Inferior parietal cortex (tissue), 1 donor: Measurements from ENCODE around the gene FOXD4L1.
"Not testable (repeated sequence)": the region's sequence is repeated elsewhere in the genome, so short reads cannot be mapped to it uniquely, and the experiment has no call there.

ENCODE experiments used
- DNase-seq: peaks from one replicate; pipeline ENCODE4 v3.0.0-alpha.2; 2016; ENCODE audit errors: extremely low spot score

The FOXD4L1 gene

DNA sequence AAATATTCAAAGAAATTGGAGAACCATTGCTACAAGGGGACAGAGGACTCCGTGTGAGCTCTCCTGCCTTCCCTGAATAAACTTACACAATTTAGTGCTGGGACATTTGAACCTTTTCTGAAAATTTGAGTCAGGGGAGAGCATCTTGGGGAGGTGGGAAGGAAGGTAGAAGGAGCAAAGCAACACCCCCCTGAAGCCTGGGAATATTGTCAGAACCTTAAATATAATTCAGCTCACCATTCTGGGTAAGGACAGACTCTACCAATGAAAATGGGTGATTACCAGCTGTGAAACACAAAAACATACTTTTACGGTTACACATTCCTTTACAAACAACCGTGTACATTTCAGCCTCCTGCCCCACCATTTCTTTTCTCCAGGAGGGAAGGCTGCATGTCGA is at the start of gene FOXD4L1:
Gene FOXD4L1 (plus strand): TSS at position 301 of the 400 bp plus-strand sequence. CDS start 592 bp downstream, outside the sequence.
- DNase-seq: not testable (repeated sequence)

GRCh38 chr2:113465770-113466169 is 32.7 kb upstream of the FOXD4L1 start:
- DNase-seq: not testable (repeated sequence)

DNA sequence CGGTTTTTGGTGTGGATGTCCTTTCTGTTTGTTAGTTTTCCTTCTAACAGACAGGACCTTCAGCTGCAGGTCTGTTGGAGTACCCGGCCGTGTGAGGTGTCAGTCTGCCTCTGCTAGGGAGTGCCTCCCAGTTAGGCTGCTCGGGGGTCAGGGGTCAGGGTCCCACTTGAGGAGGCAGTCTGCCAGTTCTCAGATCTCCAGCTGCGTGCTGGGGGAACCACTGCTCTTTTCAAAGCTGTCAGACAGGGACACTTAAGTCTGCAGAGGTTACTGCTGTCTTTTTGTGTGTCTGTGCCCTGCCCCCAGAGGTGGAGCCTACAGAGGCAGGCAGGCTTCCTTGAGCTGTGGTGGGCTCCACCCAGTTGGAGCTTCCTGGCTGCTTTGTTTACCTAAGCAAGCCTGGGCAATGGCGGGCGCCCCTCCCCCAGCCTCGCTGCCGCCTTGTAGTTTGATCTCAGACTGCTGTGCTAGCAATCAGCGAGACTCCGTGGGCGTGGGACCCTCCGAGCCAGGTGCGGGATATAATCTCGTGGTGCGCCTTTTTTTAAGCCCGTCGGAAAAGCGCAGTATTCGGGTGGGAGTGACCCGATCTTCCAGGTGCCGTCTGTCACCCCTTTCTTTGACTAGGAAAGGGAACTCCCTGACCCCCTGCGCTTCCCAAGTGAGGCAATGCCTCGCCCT is 21.6 kb upstream of the FOXD4L1 start:
- DNase-seq: not testable (repeated sequence)

- not testable (repeated sequence) for DNase-seq
These were observed 1.9 kb upstream of the FOXD4L1 start for GRCh38 chr2:113496527-113496926.

DNA sequence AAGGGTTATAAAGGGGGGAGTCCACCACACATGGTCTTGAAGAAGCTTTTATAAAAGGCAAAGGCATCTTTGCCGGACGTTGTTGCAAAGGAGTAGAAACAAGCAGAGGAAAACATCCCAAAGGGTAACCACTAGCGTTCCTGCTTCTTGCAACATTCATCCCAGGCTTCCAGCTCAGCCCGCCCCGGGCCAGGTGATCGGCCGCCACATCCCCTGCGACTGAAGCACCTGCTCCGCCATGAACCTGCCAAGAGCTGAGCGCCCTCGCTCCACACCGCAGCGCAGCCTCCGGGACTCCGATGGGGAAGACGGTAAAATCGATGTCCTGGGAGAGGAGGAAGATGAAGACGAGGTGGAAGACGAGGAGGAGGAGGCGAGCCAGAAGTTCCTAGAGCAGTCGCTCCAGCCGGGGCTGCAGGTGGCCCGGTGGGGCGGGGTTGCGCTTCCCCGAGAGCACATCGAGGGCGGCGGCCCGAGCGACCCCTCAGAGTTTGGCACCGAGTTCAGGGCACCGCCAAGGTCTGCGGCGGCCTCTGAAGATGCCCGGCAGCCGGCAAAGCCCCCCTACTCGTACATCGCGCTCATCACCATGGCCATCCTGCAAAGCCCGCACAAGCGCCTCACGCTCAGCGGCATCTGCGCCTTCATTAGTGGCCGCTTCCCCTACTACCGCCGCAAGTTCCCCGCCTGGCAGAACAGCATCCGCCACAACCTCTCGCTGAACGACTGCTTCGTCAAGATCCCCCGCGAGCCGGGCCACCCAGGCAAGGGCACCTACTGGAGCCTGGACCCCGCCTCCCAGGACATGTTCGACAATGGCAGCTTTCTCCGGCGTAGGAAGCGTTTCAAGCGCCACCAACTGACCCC is 787 bp downstream of the FOXD4L1 start:
- not testable (repeated sequence) for DNase-seq

- not testable (repeated sequence) for DNase-seq
These were observed 1.6 kb downstream of the FOXD4L1 start for GRCh38 chr2:113499886-113500722.

- not testable (repeated sequence) for DNase-seq
These were observed 2.2 kb downstream of the FOXD4L1 start for GRCh38 chr2:113500723-113501038.

- not testable (repeated sequence) for DNase-seq
These were observed 4.0 kb downstream of the FOXD4L1 start for GRCh38 chr2:113502216-113503093.

DNA sequence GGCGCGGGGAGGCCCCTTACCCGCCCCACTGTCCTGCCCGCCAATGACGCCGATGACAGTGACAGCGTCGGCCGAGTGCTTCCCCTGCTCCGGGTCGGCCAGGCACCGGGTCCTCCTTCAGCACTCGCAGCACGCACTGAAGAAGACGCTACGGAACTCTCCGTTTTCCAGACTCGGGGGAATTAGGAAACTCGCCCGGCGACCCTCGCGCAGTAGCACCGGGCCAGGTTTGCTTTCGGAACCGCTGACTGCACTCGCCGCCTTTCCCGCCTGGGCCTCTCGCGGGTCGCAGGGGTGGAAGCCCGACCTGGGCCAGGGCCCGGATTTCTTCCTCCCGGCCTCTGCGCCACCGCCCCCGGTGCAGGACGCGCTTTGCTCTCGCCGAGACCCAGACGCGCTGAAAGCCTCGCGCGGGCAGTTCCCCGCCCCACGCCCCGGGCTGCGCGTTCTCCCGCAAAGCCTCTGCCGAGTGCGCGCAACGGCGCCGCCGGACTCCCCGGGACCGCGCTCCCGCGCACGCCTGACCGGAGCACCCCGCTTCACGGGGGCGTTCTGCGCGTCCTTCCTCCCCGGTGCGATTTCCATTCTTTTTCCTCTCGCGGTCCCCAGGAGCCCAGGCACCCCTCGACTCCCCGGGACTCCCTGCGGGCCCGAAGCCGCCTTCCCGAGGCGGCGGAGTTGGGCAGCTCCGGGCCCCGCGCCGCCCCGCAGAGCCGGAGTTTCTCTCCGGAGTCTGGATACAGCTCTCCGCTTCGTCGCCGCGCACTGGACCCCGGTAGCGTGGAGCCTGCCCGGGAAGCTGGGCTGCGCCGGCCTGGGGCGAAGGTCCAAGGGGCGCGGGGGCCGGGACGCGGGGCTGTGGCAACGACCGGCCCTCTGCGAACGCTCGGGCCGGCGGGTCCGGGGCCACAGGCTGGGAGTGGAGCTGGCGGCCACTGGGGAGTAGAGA is 4.9 kb downstream of the FOXD4L1 start:
- not testable (repeated sequence) for DNase-seq

GRCh38 chr2:113504081-113504480 is 5.6 kb downstream of the FOXD4L1 start:
- DNase-seq: not testable (repeated sequence)

DNA sequence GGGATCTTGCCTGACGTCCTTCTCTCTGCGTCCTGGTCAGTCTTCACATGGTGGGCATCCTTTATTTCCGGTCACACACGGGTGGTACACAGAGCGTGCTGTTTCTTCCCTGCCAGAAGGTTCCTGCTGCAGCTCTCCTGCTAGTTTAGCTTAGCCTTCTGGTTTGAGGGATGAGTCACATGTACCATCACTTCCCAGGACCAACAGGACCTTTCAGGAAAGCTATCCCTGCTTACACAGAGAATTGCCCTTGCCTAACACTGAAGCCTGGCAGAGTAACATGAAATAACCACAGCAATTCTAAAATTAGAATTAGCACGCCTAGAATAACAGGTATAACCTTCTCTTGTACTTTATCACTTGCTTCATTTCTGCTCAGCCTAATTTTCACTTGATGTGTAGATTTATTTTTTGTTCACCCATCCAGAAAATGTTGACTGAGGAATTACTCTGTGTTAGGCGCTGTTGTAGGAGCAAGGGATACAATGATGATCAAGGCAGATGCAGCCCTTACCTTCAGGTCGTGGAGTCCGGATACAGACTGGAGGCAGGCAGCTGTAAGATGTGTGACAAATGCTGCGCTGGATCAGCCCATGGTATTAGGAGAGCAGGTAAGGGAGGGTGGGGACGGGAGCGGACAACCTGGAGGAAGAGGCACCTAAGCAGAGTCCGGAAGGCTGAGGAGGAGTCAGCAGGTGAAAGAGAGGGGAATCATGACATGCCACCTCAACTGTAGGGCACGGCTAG is 9.1 kb downstream of the FOXD4L1 start:
- DNase-seq: not testable (repeated sequence)

DNA sequence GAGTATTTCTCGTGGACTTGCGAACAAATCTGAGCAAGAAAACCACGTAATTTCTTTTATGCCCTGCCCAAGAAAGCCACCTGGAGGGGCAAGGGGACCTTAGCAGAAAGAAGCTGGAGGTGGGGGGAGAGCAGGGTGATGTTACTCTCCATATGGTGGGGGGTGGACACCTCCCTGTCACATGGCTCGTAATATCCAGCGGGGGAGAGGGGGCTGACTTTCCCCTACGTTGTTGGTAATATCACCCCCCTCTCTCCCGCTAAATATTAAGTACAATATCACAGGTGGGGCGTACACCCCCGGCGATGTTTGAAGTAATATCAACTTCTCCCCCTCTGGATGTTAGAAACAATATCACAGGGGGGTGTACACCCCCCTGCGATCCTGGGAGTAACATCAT is 9.7 kb downstream of the FOXD4L1 start:
- not testable (repeated sequence) for DNase-seq

- not testable (repeated sequence) for DNase-seq
These were observed 12.4 kb downstream of the FOXD4L1 start for GRCh38 chr2:113510913-113511312.

GRCh38 chr2:113511859-113512258 is 13.4 kb downstream of the FOXD4L1 start:
- not testable (repeated sequence) for DNase-seq

GRCh38 chr2:113515457-113515856 is 17.0 kb downstream of the FOXD4L1 start:
- not testable (repeated sequence) for DNase-seq

DNA sequence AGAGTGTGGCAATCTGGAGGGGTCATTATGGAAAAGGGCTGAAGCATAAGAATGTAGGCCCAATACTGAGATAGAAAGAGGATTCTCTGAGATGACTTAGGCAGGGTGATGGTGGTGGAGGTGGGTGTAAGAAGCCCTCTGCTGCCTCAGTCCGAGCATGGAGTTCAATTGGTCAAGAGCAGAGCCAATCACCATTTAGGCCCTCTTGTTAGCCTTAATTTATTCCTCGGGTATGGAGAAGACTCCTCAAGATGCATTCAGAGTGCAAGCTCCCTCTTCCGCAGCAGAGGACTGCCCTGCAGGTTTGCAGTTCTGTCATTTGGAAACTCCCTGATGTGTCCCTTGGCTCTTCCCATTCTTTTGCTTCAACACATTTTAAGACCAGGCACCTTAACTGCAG is 17.5 kb downstream of the FOXD4L1 start:
- DNase-seq: not testable (repeated sequence)

GRCh38 chr2:113517025-113517424 is 18.6 kb downstream of the FOXD4L1 start:
- DNase-seq: not testable (repeated sequence)

GRCh38 chr2:113520837-113521236 is 22.4 kb downstream of the FOXD4L1 start:
- DNase-seq: not testable (repeated sequence)

- not testable (repeated sequence) for DNase-seq
These were observed 23.0 kb downstream of the FOXD4L1 start for GRCh38 chr2:113521492-113521891.
